ENCODE measurements around the gene CTSV.
"Not testable (repeated sequence)": the region's sequence is repeated elsewhere in the genome, so short reads cannot be mapped to it uniquely, and the experiment has no call there.

Gene CTSV

GRCh38 chr9:97038611-97039513 is at the start of gene CTSV:
TSS of gene CTSV (minus strand) at chr9:97039142. CDS start at chr9:97038043, 1,099 bp downstream.
- DNase-seq: no peak

GRCh38 chr9:97087668-97088215 is 48.8 kb upstream of the CTSV start:
- not testable (repeated sequence) for DNase-seq

- DNase-seq: not testable (repeated sequence)
Measured at GRCh38 chr9:97084562-97084991, 45.6 kb upstream of the CTSV start.

- no peak for DNase-seq
Measured at GRCh38 chr9:97078362-97078761, 39.4 kb upstream of the CTSV start.

- no peak for DNase-seq
Measured at GRCh38 chr9:97077452-97078295, 38.7 kb upstream of the CTSV start.

- DNase-seq: not testable (repeated sequence)
Measured at GRCh38 chr9:97076731-97077451, 37.9 kb upstream of the CTSV start.

- DNase-seq: no peak
Measured at GRCh38 chr9:97076238-97076637, 37.3 kb upstream of the CTSV start.

- DNase-seq: no peak
Measured at GRCh38 chr9:97075289-97075985, 36.5 kb upstream of the CTSV start.

- DNase-seq: no peak
Measured at GRCh38 chr9:97073506-97073905, 34.6 kb upstream of the CTSV start.

- DNase-seq: no peak
Measured at GRCh38 chr9:97072285-97072776, 33.4 kb upstream of the CTSV start.

- not testable (repeated sequence) for DNase-seq
Measured at GRCh38 chr9:97070325-97070724, 31.4 kb upstream of the CTSV start.

- no peak for DNase-seq
Measured at GRCh38 chr9:97067490-97067889, 28.5 kb upstream of the CTSV start.

- no peak for DNase-seq
Measured at GRCh38 chr9:97064176-97064575, 25.2 kb upstream of the CTSV start.

GRCh38 chr9:97060796-97061195 is 21.9 kb upstream of the CTSV start:
- no peak for DNase-seq

GRCh38 chr9:97059626-97060025 is 20.7 kb upstream of the CTSV start:
- no peak for DNase-seq

GRCh38 chr9:97057651-97058050 is 18.7 kb upstream of the CTSV start:
- DNase-seq: no peak

GRCh38 chr9:97055891-97056290 is 16.9 kb upstream of the CTSV start:
- not testable (repeated sequence) for DNase-seq

- no peak for DNase-seq
Measured at GRCh38 chr9:97053717-97054116, 14.8 kb upstream of the CTSV start.

- DNase-seq: no peak
Measured at GRCh38 chr9:97052735-97053134, 13.8 kb upstream of the CTSV start.

GRCh38 chr9:97046228-97046627 is 7.3 kb upstream of the CTSV start:
- DNase-seq: no peak

GRCh38 chr9:97045300-97045699 is 6.4 kb upstream of the CTSV start:
- no peak for DNase-seq

- DNase-seq: no peak
Measured at GRCh38 chr9:97041898-97042297, 3.0 kb upstream of the CTSV start.

Measured in KG1 (cell line).